Mucosa of stomach (tissue), 1 donor: ENCODE data around the gene ACR.

Source experiments
- H3K27me3 ChIP-seq: one replicate; pipeline ENCODE4 v1.7.0; 2013; ENCODE audit warnings: mild to moderate bottlenecking, low read length; ENCODE audit not compliant: control insufficient read depth, insufficient read depth
- H3K36me3 ChIP-seq: one replicate; pipeline ENCODE4 v1.7.0; 2013; ENCODE audit warnings: low read length; ENCODE audit not compliant: control insufficient read depth, insufficient read depth
- H3K4me1 ChIP-seq: one replicate; pipeline ENCODE4 v1.7.0; 2013; ENCODE audit warnings: mild to moderate bottlenecking, low read length; ENCODE audit not compliant: control insufficient read depth, insufficient read depth
- H3K4me3 ChIP-seq: one replicate; pipeline ENCODE4 v1.7.0; 2013; ENCODE audit warnings: low read length
- H3K9ac ChIP-seq: one replicate; pipeline ENCODE4 v1.7.0; 2013; ENCODE audit warnings: mild to moderate bottlenecking, low read length, moderate library complexity
- H3K9me3 ChIP-seq: one replicate; pipeline ENCODE4 v1.7.0; 2013; ENCODE audit warnings: mild to moderate bottlenecking, low read length, moderate library complexity; ENCODE audit not compliant: control insufficient read depth
- donor health status: Pancreatic carcinoma.

The ACR gene

GRCh38 chr22:50705219-50705691 is 32.7 kb upstream of the ACR start:
- Histone ChIP-seq H3K36me3 (no peaks in the 10 kb centered on the region), H3K9ac (no peak overlapping the region), H3K4me1 (no peaks in the 10 kb centered on the region), H3K27me3 (no peaks in the 10 kb centered on the region), H3K4me3 (no peak overlapping the region), H3K9me3 (no peaks in the 10 kb centered on the region)

- Histone ChIP-seq H3K27me3 (no peaks in the 10 kb centered on the region), H3K4me1 (no peaks in the 10 kb centered on the region), H3K9ac (no peak overlapping the region), H3K4me3 (no peak overlapping the region), H3K36me3 (no peaks in the 10 kb centered on the region), H3K9me3 (no peaks in the 10 kb centered on the region)
Measured at GRCh38 chr22:50705851-50706351, 32.1 kb upstream of the ACR start.

- Histone ChIP-seq H3K9me3 (no peaks in the 10 kb centered on the region), H3K27me3 (no peaks in the 10 kb centered on the region), H3K4me3 (no peak overlapping the region), H3K9ac (no peak overlapping the region), H3K36me3 (no peaks in the 10 kb centered on the region), H3K4me1 (no peaks in the 10 kb centered on the region)
Measured at GRCh38 chr22:50706481-50707125, 31.4 kb upstream of the ACR start.

GRCh38 chr22:50708474-50708873 is 29.5 kb upstream of the ACR start:
- Histone ChIP-seq H3K9me3 (no peaks in the 10 kb centered on the region), H3K4me3 (no peak overlapping the region), H3K27me3 (no peaks in the 10 kb centered on the region), H3K4me1 (no peaks in the 10 kb centered on the region), H3K36me3 (no peaks in the 10 kb centered on the region), H3K9ac (no peak overlapping the region)

- Histone ChIP-seq H3K4me3 (no peak overlapping the region), H3K9ac (no peak overlapping the region), H3K4me1 (peaks cover 2% of the 10 kb centered on the region), H3K27me3 (no peaks in the 10 kb centered on the region), H3K36me3 (no peaks in the 10 kb centered on the region), H3K9me3 (no peaks in the 10 kb centered on the region)
Measured at GRCh38 chr22:50708996-50709395, 29.0 kb upstream of the ACR start.

GRCh38 chr22:50710221-50710620 is 27.8 kb upstream of the ACR start:
- no peaks in the 10 kb centered on the region for H3K36me3 ChIP-seq
- H3K4me3 ChIP-seq, result no peak overlapping the region
- no peaks in the 10 kb centered on the region for H3K27me3 ChIP-seq
- no peak overlapping the region for H3K9ac ChIP-seq
- no peaks in the 10 kb centered on the region for H3K9me3 ChIP-seq
- peaks cover 5% of the 10 kb centered on the region for H3K4me1 ChIP-seq

GRCh38 chr22:50710886-50711285 is 27.1 kb upstream of the ACR start:
- Histone ChIP-seq H3K36me3 (no peaks in the 10 kb centered on the region), H3K9ac (no peak overlapping the region), H3K4me3 (no peak overlapping the region), H3K4me1 (peaks cover 5% of the 10 kb centered on the region), H3K9me3 (no peaks in the 10 kb centered on the region), H3K27me3 (no peaks in the 10 kb centered on the region)

GRCh38 chr22:50711446-50712340 is 26.3 kb upstream of the ACR start:
- Histone ChIP-seq H3K27me3 (no peaks in the 10 kb centered on the region), H3K9me3 (no peaks in the 10 kb centered on the region), H3K4me3 (no peak overlapping the region), H3K9ac (no peak overlapping the region), H3K36me3 (no peaks in the 10 kb centered on the region), H3K4me1 (peaks cover 5% of the 10 kb centered on the region)

GRCh38 chr22:50712341-50713007 is 25.5 kb upstream of the ACR start:
- Histone ChIP-seq H3K27me3 (no peaks in the 10 kb centered on the region), H3K9ac (no peak overlapping the region), H3K4me3 (no peak overlapping the region), H3K4me1 (peaks cover 5% of the 10 kb centered on the region), H3K36me3 (no peaks in the 10 kb centered on the region), H3K9me3 (no peaks in the 10 kb centered on the region)

GRCh38 chr22:50713008-50713385 is 25.0 kb upstream of the ACR start:
- Histone ChIP-seq H3K27me3 (no peaks in the 10 kb centered on the region), H3K9me3 (no peaks in the 10 kb centered on the region), H3K9ac (no peak overlapping the region), H3K4me1 (peaks cover 5% of the 10 kb centered on the region), H3K36me3 (no peaks in the 10 kb centered on the region), H3K4me3 (no peak overlapping the region)

- Histone ChIP-seq H3K9me3 (no peaks in the 10 kb centered on the region), H3K36me3 (no peaks in the 10 kb centered on the region), H3K27me3 (no peaks in the 10 kb centered on the region), H3K9ac (no peak overlapping the region), H3K4me3 (no peak overlapping the region), H3K4me1 (peaks cover 5% of the 10 kb centered on the region)
Measured at GRCh38 chr22:50713571-50714056, 24.4 kb upstream of the ACR start.

- Histone ChIP-seq H3K9me3 (no peaks in the 10 kb centered on the region), H3K9ac (no peak overlapping the region), H3K4me3 (no peak overlapping the region), H3K36me3 (no peaks in the 10 kb centered on the region), H3K4me1 (peaks cover 5% of the 10 kb centered on the region), H3K27me3 (peaks cover under 1% of the 10 kb centered on the region)
Measured at GRCh38 chr22:50714150-50714549, 23.9 kb upstream of the ACR start.
